ENCODE results near the gene ZBTB2.

The ZBTB2 gene

GRCh38 chr6:151391471-151392413 is at the start of gene ZBTB2:
Gene ZBTB2, minus strand, starts transcription at chr6:151391559. Its CDS starts 17,922 bp downstream, at chr6:151373637.
- DNase-seq (ENCODE audit: low spot score): peak; percentile 65
- no peak for FAIRE-seq

- FAIRE-seq: no peak
These were observed 49.6 kb upstream of the ZBTB2 start for GRCh38 chr6:151440930-151441329.

GRCh38 chr6:151440498-151440897 is 49.1 kb upstream of the ZBTB2 start:
- FAIRE-seq (no peak), DNase-seq (ENCODE audit: low spot score) (no peak)

More at GRCh38 chr6:151440930-151441329, 49.6 kb upstream of the ZBTB2 start:
- DNase-seq (ENCODE audit: low spot score): no peak

- no peak for DNase-seq (ENCODE audit: low spot score)
- no peak for FAIRE-seq
These were observed 46.0 kb upstream of the ZBTB2 start for GRCh38 chr6:151437401-151437800.

- FAIRE-seq (peak; percentile 88), DNase-seq (ENCODE audit: low spot score) (peak; percentile 87)
These were observed 45.4 kb upstream of the ZBTB2 start for GRCh38 chr6:151436802-151437201.

- no peak for DNase-seq (ENCODE audit: low spot score)
- FAIRE-seq: no peak
These were observed 44.9 kb upstream of the ZBTB2 start for GRCh38 chr6:151436300-151436699.

GRCh38 chr6:151434369-151434768 is 43.0 kb upstream of the ZBTB2 start:
- DNase-seq (ENCODE audit: low spot score) (no peak), FAIRE-seq (no peak)

- DNase-seq (ENCODE audit: low spot score): no peak
These were observed 41.3 kb upstream of the ZBTB2 start for GRCh38 chr6:151432651-151433050.

GRCh38 chr6:151431337-151431736 is 40.0 kb upstream of the ZBTB2 start:
- FAIRE-seq: no peak
- DNase-seq (ENCODE audit: low spot score): no peak

More at GRCh38 chr6:151432651-151433050, 41.3 kb upstream of the ZBTB2 start:
- no peak for FAIRE-seq

GRCh38 chr6:151430886-151431285 is 39.5 kb upstream of the ZBTB2 start:
- FAIRE-seq (no peak), DNase-seq (ENCODE audit: low spot score) (no peak)

- FAIRE-seq: no peak
- DNase-seq (ENCODE audit: low spot score): no peak
These were observed 36.9 kb upstream of the ZBTB2 start for GRCh38 chr6:151428093-151428735.

- FAIRE-seq (peak; percentile 86), DNase-seq (ENCODE audit: low spot score) (peak; percentile 86)
These were observed 34.2 kb upstream of the ZBTB2 start for GRCh38 chr6:151425561-151425960.

GRCh38 chr6:151422981-151423380 is 31.6 kb upstream of the ZBTB2 start:
- no peak for FAIRE-seq

GRCh38 chr6:151417477-151417876 is 26.1 kb upstream of the ZBTB2 start:
- DNase-seq (ENCODE audit: low spot score): no peak

More at GRCh38 chr6:151422981-151423380, 31.6 kb upstream of the ZBTB2 start:
- DNase-seq (ENCODE audit: low spot score): no peak

GRCh38 chr6:151414641-151415260 is 23.4 kb upstream of the ZBTB2 start:
- DNase-seq (ENCODE audit: low spot score): no peak
- FAIRE-seq: no peak

More at GRCh38 chr6:151417477-151417876, 26.1 kb upstream of the ZBTB2 start:
- FAIRE-seq: no peak

GRCh38 chr6:151413372-151414145 is 22.2 kb upstream of the ZBTB2 start:
- FAIRE-seq (no peak), DNase-seq (ENCODE audit: low spot score) (no peak)

- FAIRE-seq: no peak
- no peak for DNase-seq (ENCODE audit: low spot score)
These were observed 21.6 kb upstream of the ZBTB2 start for GRCh38 chr6:151412909-151413308.

GRCh38 chr6:151409679-151410078 is 18.3 kb upstream of the ZBTB2 start:
- no peak for FAIRE-seq
- DNase-seq (ENCODE audit: low spot score): no peak

- DNase-seq (ENCODE audit: low spot score) (no peak), FAIRE-seq (no peak)
These were observed 17.9 kb upstream of the ZBTB2 start for GRCh38 chr6:151409260-151409659.

- DNase-seq (ENCODE audit: low spot score): no peak
- FAIRE-seq: no peak
These were observed 17.5 kb upstream of the ZBTB2 start for GRCh38 chr6:151408858-151409257.

- no peak for FAIRE-seq
These were observed 12.6 kb upstream of the ZBTB2 start for GRCh38 chr6:151403919-151404308.

More at GRCh38 chr6:151403919-151404308, 12.6 kb upstream of the ZBTB2 start:
- DNase-seq (ENCODE audit: low spot score): no peak

Data from RCC 7860 (cell line).